Thyroid gland (tissue), 4 donors: ENCODE data around the gene PHB1.

Experiments
- POLR2A ChIP-seq, 2 donors: fragments of 450-650 bp; IDR thresholded peaks; one replicate each; pipeline ENCODE4 v1.6.1; 2017; ENCODE audit warnings: antibody characterized with exemption in 2 of 2, mild to moderate bottlenecking in 2 of 2, moderate library complexity in 1 of 2
- TF ChIP-seq, protein P1 (sequence below), 6 experiments: fragments of 200-600 bp in 3 of 6; fragments of 450-650 bp in 3 of 6; sonication (generic) in 3 of 6; IDR thresholded peaks; one replicate each; pipeline ENCODE4 v1.5.1; 2016 to 2019; ENCODE audit warnings: antibody characterized with exemption in 6 of 6, mild to moderate bottlenecking in 2 of 6, inconsistent platforms in 1 of 6, moderate library complexity in 1 of 6

DNA sequence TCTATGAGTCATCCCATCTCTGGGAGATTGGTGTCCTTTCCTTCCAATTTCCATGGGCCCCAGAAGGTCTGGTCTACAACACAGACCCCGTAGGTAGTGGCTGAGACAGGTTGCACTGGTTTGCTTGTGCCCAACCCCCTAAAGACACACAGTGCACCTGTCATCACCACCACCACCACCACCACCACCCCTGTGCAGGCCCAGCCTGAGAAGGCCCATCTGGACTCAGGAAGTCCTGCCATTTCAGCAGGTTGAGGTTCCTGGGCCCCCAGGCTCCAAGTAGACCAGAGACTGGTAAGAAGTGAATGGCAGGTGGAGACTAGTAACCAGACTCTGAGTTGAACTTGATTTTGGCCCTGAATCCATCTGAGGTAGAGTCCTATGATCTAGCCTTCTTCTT is 25.9 kb upstream of the PHB1 start:
- no peak for TF ChIP-seq POLR2A (IDR thresholded peaks at IDR 0.05)
- TF ChIP-seq, protein P1, sequence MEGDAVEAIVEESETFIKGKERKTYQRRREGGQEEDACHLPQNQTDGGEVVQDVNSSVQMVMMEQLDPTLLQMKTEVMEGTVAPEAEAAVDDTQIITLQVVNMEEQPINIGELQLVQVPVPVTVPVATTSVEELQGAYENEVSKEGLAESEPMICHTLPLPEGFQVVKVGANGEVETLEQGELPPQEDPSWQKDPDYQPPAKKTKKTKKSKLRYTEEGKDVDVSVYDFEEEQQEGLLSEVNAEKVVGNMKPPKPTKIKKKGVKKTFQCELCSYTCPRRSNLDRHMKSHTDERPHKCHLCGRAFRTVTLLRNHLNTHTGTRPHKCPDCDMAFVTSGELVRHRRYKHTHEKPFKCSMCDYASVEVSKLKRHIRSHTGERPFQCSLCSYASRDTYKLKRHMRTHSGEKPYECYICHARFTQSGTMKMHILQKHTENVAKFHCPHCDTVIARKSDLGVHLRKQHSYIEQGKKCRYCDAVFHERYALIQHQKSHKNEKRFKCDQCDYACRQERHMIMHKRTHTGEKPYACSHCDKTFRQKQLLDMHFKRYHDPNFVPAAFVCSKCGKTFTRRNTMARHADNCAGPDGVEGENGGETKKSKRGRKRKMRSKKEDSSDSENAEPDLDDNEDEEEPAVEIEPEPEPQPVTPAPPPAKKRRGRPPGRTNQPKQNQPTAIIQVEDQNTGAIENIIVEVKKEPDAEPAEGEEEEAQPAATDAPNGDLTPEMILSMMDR (IDR thresholded peaks at IDR 0.05) = no peak
